ENCODE data around the gene TMEM273. TPM values are rescaled to one million over a fixed set of nuclear protein-coding genes. Genes with fewer than 3 reads are reported as not detected.

Gene TMEM273
- total RNA-seq, 1 donor from 2014 or later = 63.1 TPM

DNA sequence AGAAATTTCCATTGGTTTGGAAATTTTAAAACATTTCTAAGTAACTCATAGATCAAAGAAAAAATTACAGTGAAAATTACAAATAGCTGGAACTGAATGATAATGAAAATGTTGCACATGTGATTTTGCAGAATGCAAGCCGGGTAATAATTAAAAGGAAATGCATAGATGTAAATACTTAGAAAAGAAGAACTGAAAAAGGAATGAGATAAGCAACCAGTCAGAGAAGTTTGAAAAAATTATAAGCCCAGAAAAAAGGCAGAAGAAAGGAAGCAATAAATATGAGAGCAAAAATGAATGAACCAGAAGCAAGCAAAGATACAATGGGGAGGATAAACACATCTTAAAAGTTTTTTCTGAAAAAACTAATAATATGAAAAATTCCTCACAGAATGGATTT lies 3.2 kb upstream of the TMEM273 start:
- H3K27me3 ChIP-seq = no peaks in the 10 kb centered on the region
- H3K4me1 ChIP-seq = peaks cover 25% of the 10 kb centered on the region
- no peak for DNase-seq
- H3K9me3 ChIP-seq = no peaks in the 10 kb centered on the region
- intact Hi-C loops (cut with DNase I) = no loop called here
- H3K36me3 ChIP-seq = no peaks in the 10 kb centered on the region
- H3K27ac ChIP-seq = no peak overlapping the region
- ATAC-seq = no peak
- TF ChIP-seq, protein P1, sequence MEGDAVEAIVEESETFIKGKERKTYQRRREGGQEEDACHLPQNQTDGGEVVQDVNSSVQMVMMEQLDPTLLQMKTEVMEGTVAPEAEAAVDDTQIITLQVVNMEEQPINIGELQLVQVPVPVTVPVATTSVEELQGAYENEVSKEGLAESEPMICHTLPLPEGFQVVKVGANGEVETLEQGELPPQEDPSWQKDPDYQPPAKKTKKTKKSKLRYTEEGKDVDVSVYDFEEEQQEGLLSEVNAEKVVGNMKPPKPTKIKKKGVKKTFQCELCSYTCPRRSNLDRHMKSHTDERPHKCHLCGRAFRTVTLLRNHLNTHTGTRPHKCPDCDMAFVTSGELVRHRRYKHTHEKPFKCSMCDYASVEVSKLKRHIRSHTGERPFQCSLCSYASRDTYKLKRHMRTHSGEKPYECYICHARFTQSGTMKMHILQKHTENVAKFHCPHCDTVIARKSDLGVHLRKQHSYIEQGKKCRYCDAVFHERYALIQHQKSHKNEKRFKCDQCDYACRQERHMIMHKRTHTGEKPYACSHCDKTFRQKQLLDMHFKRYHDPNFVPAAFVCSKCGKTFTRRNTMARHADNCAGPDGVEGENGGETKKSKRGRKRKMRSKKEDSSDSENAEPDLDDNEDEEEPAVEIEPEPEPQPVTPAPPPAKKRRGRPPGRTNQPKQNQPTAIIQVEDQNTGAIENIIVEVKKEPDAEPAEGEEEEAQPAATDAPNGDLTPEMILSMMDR (IDR thresholded peaks at IDR 0.05) = no peak
- no peak overlapping the region for H3K4me3 ChIP-seq

DNA sequence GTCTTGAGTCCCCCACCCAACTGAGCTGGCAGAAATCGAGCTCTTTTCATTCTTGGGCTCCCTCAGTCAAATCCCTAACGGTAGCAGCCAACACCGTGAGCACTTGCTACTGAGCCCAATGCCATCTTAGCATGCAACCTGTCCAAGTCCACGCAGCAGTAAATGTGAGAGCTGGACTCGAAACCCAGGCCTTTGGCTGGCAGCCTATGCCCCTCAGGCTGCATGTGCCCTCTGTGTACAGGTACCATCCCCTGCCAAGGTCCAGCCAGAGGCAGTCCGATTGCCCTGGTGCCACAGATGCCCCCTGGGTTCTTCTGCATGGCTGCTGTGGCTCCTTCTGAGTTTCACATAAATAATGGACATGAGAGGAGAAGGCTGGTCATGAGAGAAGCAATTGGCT lies 1.2 kb upstream of the TMEM273 start:
- H3K4me1 ChIP-seq = peaks cover 29% of the 10 kb centered on the region
- no peaks in the 10 kb centered on the region for H3K9me3 ChIP-seq
- no peaks in the 10 kb centered on the region for H3K27me3 ChIP-seq
- no peak overlapping the region for H3K4me3 ChIP-seq
- intact Hi-C loops (cut with DNase I) = no loop called here
- ATAC-seq = no peak
- peak overlapping the region; percentile 70 for H3K27ac ChIP-seq
- H3K36me3 ChIP-seq = no peaks in the 10 kb centered on the region
- TF ChIP-seq, protein P1 (IDR thresholded peaks at IDR 0.05) = no peak
- DNase-seq = no peak

DNA sequence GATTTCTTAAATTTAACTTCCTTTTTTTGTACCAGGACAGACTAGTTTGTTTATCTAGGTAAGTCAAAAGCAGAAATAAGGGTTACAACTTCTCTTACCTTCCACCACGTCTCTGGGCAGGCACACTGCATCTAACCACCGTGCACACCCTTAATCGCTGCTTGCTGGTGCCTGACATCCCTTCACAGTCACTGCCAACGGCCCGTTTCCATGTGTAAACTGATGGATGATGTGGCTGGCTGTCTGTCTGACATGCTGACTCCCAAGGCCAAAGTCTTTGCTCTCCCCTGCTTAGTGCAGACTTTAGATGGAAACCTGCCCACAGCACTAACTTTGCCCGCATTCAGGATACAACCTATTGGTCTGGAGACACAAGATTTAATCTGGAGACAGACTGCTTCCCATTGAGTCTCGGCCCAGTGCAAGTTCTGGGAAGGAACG lies 1.1 kb downstream of the TMEM273 start:
- Histone ChIP-seq H3K27me3 (no peaks in the 10 kb centered on the region), H3K4me3 (peak overlapping the region; percentile 48), H3K27ac (peak overlapping the region; percentile 14), H3K4me1 (peaks cover 33% of the 10 kb centered on the region), H3K9me3 (no peaks in the 10 kb centered on the region), H3K36me3 (no peaks in the 10 kb centered on the region)
- intact Hi-C loops (cut with DNase I) = no loop called here
- ATAC-seq (peak; percentile 6), DNase-seq (peak; percentile 45)
- TF ChIP-seq, protein P1 (IDR thresholded peaks at IDR 0.05) = no peak

DNA sequence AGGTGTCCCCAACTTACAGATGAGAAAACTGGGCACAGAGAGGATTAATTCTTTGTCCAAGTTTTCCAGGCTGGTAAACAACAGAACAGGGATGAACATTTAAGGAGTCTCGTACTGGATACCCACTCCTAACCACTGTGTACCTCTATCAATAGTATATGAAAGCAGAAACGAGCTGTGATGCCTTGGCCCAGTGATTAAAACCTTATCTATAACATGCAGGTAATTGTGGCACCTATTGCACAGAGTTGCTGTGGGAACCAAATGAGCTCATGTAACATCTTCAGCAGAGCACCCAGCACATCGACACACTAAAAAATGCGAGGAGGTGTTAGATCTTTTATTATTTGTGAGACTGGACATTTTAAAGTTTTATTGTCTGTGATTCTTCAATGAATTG lies 1.6 kb downstream of the TMEM273 start:
- no peaks in the 10 kb centered on the region for H3K36me3 ChIP-seq
- H3K27me3 ChIP-seq = no peaks in the 10 kb centered on the region
- TF ChIP-seq, protein P1 (IDR thresholded peaks at IDR 0.05) = no peak
- H3K9me3 ChIP-seq = no peaks in the 10 kb centered on the region
- no peak for DNase-seq
- H3K4me1 ChIP-seq = peaks cover 36% of the 10 kb centered on the region
- H3K4me3 ChIP-seq = peak overlapping the region; percentile 48
- H3K27ac ChIP-seq = peak overlapping the region; percentile 14
- no peak for ATAC-seq
- intact Hi-C loops (cut with DNase I) = no loop called here

DNA sequence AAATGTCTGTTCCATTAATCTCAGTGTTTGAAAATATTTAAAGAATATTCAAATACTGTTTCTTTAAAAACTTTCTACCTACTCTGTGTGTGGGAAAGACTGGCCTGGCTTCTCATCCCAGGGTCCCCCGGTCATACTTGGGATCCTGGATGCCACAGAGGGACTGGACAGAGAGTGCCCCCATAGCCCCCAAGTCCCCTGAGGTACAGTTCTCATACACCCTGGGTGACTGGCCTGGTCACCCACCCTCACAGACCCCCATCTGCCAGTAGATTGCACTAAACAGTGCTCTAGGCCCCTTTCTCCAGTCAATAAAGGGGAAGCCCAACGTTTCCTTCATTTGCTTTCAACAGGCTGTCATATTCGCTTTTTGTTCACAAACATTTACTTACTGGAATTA lies 3.0 kb downstream of the TMEM273 start:
- Histone ChIP-seq H3K9me3 (no peaks in the 10 kb centered on the region), H3K4me1 (peaks cover 31% of the 10 kb centered on the region), H3K4me3 (no peak overlapping the region), H3K27me3 (no peaks in the 10 kb centered on the region), H3K27ac (no peak overlapping the region), H3K36me3 (no peaks in the 10 kb centered on the region)
- no peak for DNase-seq
- ATAC-seq = no peak
- TF ChIP-seq, protein P1 (IDR thresholded peaks at IDR 0.05) = no peak
- intact Hi-C loops (cut with DNase I) = no loop called here

DNA sequence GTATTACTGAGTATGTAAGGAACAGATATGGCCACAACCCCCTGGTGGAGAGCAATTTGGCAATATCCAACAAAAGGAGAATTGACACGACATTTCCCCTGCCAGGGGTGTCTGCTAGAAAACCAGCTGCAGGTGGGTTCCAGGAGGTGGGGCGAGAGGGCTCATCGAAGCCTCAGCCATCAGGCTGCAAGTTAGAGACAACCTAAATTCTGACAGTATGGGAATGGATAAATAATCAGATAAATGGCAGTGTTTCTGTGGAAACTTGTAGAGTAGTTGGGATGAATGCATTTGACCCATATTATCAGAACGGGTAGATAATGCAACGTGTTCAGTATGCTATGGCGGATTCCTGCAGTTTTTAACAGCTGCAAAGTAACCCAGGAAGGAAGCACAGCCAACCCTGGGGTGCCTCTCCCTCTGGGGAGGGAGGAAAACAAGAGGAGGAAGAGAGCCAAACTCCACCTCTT lies 3.5 kb downstream of the TMEM273 start:
- Histone ChIP-seq H3K27me3 (no peaks in the 10 kb centered on the region), H3K9me3 (no peaks in the 10 kb centered on the region), H3K4me1 (peaks cover 29% of the 10 kb centered on the region), H3K36me3 (no peaks in the 10 kb centered on the region), H3K4me3 (peak overlapping the region; percentile 20), H3K27ac (no peak overlapping the region)
- TF ChIP-seq, protein P1 (IDR thresholded peaks at IDR 0.05) = no peak
- DNase-seq (no peak), ATAC-seq (no peak)
- intact Hi-C loops (cut with DNase I) = no loop called here
